ENCODE measurements around the gene NRG4.

GRCh38 chr15:76033438-76033837 lies 21.2 kb upstream of the NRG4 start:
- TF ChIP-seq CTCF (IDR thresholded peaks at IDR 0.05; ENCODE audit: poor library complexity, severe bottlenecking) = no peak
- no peak for TF ChIP-seq REST (IDR thresholded peaks at IDR 0.05; ENCODE audit: borderline replicate concordance)
- TF ChIP-seq EZH2 (IDR thresholded peaks at IDR 0.05; ENCODE audit: borderline replicate concordance, insufficient read depth, low read length, poor library complexity, severe bottlenecking) = no peak

Data from neural cell (in vitro differentiated cells).